Type B pancreatic cell (in vitro differentiated cells): Measurements from ENCODE around the gene PLA2R1. TPM values are rescaled to one million over a fixed set of nuclear protein-coding genes. Genes with fewer than 3 reads are reported as not detected.

Experiments used
- DNase-seq: peaks from one replicate; pipeline ENCODE4 v3.0.0; 2021; ENCODE audit warnings: mixed read lengths; ENCODE audit not compliant: unreplicated experiment; ENCODE audit errors: extremely low spot score
- H3K27ac Mint-ChIP-seq: 2 replicates; pipeline ENCODE4 v1.8.0; 2021; ENCODE audit warnings: mild to moderate bottlenecking, mixed read lengths
- H3K27me3 Mint-ChIP-seq: 2 replicates; pipeline ENCODE4 v1.8.0; 2021; ENCODE audit warnings: mixed read lengths
- H3K36me3 Mint-ChIP-seq: 2 replicates; pipeline ENCODE4 v1.8.0; 2021; ENCODE audit warnings: mixed read lengths
- H3K4me1 Mint-ChIP-seq: one replicate; pipeline ENCODE4 v1.8.0; 2021; ENCODE audit warnings: mixed read lengths; ENCODE audit not compliant: unreplicated experiment
- H3K4me3 Mint-ChIP-seq: 2 replicates; pipeline ENCODE4 v1.8.0; 2021; ENCODE audit warnings: mild to moderate bottlenecking, mixed read lengths
- H3K9me3 Mint-ChIP-seq: 2 replicates; pipeline ENCODE4 v1.8.0; 2021; ENCODE audit warnings: mixed read lengths
- CTCF ChIP-seq: fragments of 200-600 bp; sonication (generic); conservative IDR thresholded peaks from 2 replicates; pipeline ENCODE4 v1.5.0; 2021; ENCODE audit warnings: antibody characterized with exemption, mild to moderate bottlenecking
- total RNA-seq: library from RNA; stranded (reverse); gene quantifications from 2 replicates; pipeline ENCODE4 v1.2.1, GENCODE V29; 2021; ENCODE audit warnings: low replicate concordance

The PLA2R1 gene
- total RNA-seq, 1 donor from 2014 or later = 3.6 TPM

- no peaks in the 10 kb centered on the region for H3K9me3 Mint-ChIP-seq
- no peak for DNase-seq
- no peak for TF ChIP-seq CTCF
Observed at GRCh38 chr2:159941729-159942128, 120.7 kb downstream of the PLA2R1 start.

GRCh38 chr2:159939946-159940345 lies 122.5 kb downstream of the PLA2R1 start:
- Mint-ChIP-seq H3K36me3 (no peaks in the 10 kb centered on the region), H3K27ac (no peak overlapping the region), H3K4me1 (no peaks in the 10 kb centered on the region), H3K27me3 (no peaks in the 10 kb centered on the region), H3K9me3 (no peaks in the 10 kb centered on the region), H3K4me3 (no peak overlapping the region)
- peak; percentile 48 for TF ChIP-seq CTCF
- DNase-seq = no peak

More at GRCh38 chr2:159941729-159942128, 120.7 kb downstream of the PLA2R1 start:
- Mint-ChIP-seq H3K4me3 (no peak overlapping the region), H3K4me1 (no peaks in the 10 kb centered on the region), H3K27ac (no peak overlapping the region), H3K36me3 (no peaks in the 10 kb centered on the region), H3K27me3 (no peaks in the 10 kb centered on the region)

- H3K27ac Mint-ChIP-seq = no peak overlapping the region
- no peaks in the 10 kb centered on the region for H3K27me3 Mint-ChIP-seq
- no peak overlapping the region for H3K4me3 Mint-ChIP-seq
- H3K36me3 Mint-ChIP-seq = no peaks in the 10 kb centered on the region
- no peak for TF ChIP-seq CTCF
- no peaks in the 10 kb centered on the region for H3K9me3 Mint-ChIP-seq
- DNase-seq = no peak
- H3K4me1 Mint-ChIP-seq = no peaks in the 10 kb centered on the region
Observed at GRCh38 chr2:159938395-159938794, 124.0 kb downstream of the PLA2R1 start.

GRCh38 chr2:159936471-159936870 lies 125.9 kb downstream of the PLA2R1 start:
- H3K27ac Mint-ChIP-seq = no peak overlapping the region

DNA sequence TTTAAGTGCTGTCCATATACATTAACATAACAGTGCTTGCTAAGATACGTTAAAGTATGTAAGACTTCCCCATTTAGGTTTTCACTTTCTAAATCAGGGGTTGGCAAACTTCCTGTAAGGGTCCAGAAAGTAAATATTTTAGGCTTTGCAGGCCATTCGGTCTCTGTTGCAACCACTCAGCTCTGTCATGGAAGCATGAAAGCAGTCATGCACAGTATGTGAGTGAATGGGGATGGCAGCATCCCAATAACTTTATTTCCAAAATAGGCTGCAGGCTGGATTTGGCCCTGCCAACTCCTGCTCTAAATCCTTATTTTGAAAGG lies 128.7 kb downstream of the PLA2R1 start:
- Mint-ChIP-seq H3K27ac (no peak overlapping the region), H3K36me3 (no peaks in the 10 kb centered on the region), H3K4me3 (no peak overlapping the region), H3K4me1 (no peaks in the 10 kb centered on the region), H3K27me3 (no peaks in the 10 kb centered on the region), H3K9me3 (no peaks in the 10 kb centered on the region)
- TF ChIP-seq CTCF = no peak
- no peak for DNase-seq

More at GRCh38 chr2:159936471-159936870, 125.9 kb downstream of the PLA2R1 start:
- TF ChIP-seq CTCF = no peak
- Mint-ChIP-seq H3K36me3 (no peaks in the 10 kb centered on the region), H3K27me3 (no peaks in the 10 kb centered on the region), H3K4me3 (no peak overlapping the region), H3K4me1 (no peaks in the 10 kb centered on the region), H3K9me3 (no peaks in the 10 kb centered on the region)
- DNase-seq = no peak

DNA sequence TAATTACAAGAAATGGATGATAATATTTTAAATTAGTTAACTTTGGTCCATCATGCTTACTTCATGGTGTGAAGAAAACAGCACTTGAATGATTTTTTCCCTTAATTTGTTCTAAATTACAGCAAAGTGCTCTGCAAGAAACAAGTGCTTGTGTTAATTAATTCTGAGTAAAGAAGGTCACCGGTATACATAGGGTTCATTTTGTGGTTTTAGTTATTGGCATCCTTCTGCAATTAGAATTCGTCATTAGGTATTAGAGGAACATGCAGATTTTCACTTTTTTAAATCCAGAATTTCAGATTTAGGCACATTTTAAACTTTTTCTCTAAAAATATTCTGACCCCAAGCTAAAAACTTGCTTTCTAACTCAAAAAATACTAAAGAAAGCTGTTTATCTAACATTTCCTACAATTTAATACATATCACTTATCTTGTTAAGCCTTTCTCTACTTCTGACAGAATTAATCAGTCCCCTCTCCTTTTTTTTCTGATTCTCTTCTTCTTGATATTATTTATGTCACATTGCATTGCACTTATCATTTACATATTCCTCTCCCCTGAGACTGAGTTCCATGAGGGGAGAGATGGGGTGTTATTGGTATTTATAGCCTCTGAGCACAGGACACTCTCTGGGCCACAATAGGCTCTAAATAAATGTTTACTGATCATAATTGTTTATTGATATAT lies 129.2 kb downstream of the PLA2R1 start:
- Mint-ChIP-seq H3K4me1 (no peaks in the 10 kb centered on the region), H3K36me3 (no peaks in the 10 kb centered on the region), H3K27ac (no peak overlapping the region), H3K9me3 (peaks cover 3% of the 10 kb centered on the region), H3K27me3 (no peaks in the 10 kb centered on the region), H3K4me3 (no peak overlapping the region)
- TF ChIP-seq CTCF = no peak
- no peak for DNase-seq
